HepG2 (cell line): Measurements from ENCODE around the gene IWS1. TPM values are rescaled to one million over a fixed set of nuclear protein-coding genes. Genes with fewer than 3 reads are reported as not detected.

Experiments
- ARHGAP35 ChIP-seq: sonication (generic); formaldehyde crosslinking; IDR thresholded peaks from 2 replicates; pipeline ENCODE4 v1.9.0; 2022; ENCODE audit warnings: mild to moderate bottlenecking, inconsistent platforms, moderate library complexity, missing genetic modification reagents, borderline replicate concordance
- CAMTA2 ChIP-seq: sonication (generic); formaldehyde crosslinking; IDR thresholded peaks from 2 replicates; pipeline ENCODE4 v1.4.0; 2020; ENCODE audit warnings: mild to moderate bottlenecking, missing genetic modification reagents, borderline replicate concordance
- CREB1 ChIP-seq, 2 experiments: fragments of 450-650 bp in 1 of 2; IDR thresholded peaks; 2 replicates each; pipeline ENCODE4 v1.6.1; 2016 to 2017; ENCODE audit warnings: control low read depth in 1 of 2, mild to moderate bottlenecking in 1 of 2, missing compliant biosample characterization in 1 of 2, missing genetic modification characterization in 1 of 2
- HNRNPK ChIP-seq: fragments of 200-400 bp; formaldehyde crosslinking; IDR thresholded peaks from 2 replicates; pipeline ENCODE4 v1.6.1; 2018; ENCODE audit warnings: low read length, low read depth, moderate library complexity, mild to moderate bottlenecking; ENCODE audit not compliant: poor library complexity, severe bottlenecking
- KLF11 ChIP-seq: IDR thresholded peaks from 2 replicates; pipeline ENCODE4 v1.6.1; 2016; ENCODE audit warnings: missing compliant biosample characterization
- MAFG ChIP-seq: sonication (generic); formaldehyde crosslinking; IDR thresholded peaks from 2 replicates; pipeline ENCODE4 v1.5.1; 2020; ENCODE audit warnings: mild to moderate bottlenecking, missing genetic modification reagents
- RARG ChIP-seq: sonication (generic); formaldehyde crosslinking; IDR thresholded peaks from 2 replicates; pipeline ENCODE4 v1.4.0; 2020; ENCODE audit warnings: low read depth, mild to moderate bottlenecking, missing genetic modification reagents
- SMARCC2 ChIP-seq: fragments of 450-650 bp; IDR thresholded peaks from 2 replicates; pipeline ENCODE4 v1.6.1; 2017; ENCODE audit warnings: antibody characterized with exemption, mild to moderate bottlenecking
- SRSF1 ChIP-seq: fragments of 200-400 bp; formaldehyde crosslinking; optimal IDR thresholded peaks from 2 replicates; pipeline ENCODE3; 2017; ENCODE audit warnings: mild to moderate bottlenecking, low read depth, low read length, moderate library complexity
- TSC22D2 ChIP-seq: sonication (generic); formaldehyde crosslinking; IDR thresholded peaks from 2 replicates; pipeline ENCODE4 v1.5.1; 2020; ENCODE audit warnings: missing genetic modification reagents, mild to moderate bottlenecking, borderline replicate concordance
- ZBED4 ChIP-seq: sonication (generic); formaldehyde crosslinking; IDR thresholded peaks from 2 replicates; pipeline ENCODE4 v1.4.0; 2020; ENCODE audit warnings: missing genetic modification reagents, borderline replicate concordance
- ZBTB25 ChIP-seq: IDR thresholded peaks from 2 replicates; pipeline ENCODE4 v1.6.1; 2018; ENCODE audit warnings: missing genetic modification reagents
- ZBTB44 ChIP-seq: sonication (generic); formaldehyde crosslinking; IDR thresholded peaks from 2 replicates; pipeline ENCODE4 v1.4.0; 2020; ENCODE audit warnings: missing genetic modification reagents
- ZNF180 ChIP-seq: sonication (generic); formaldehyde crosslinking; IDR thresholded peaks from 2 replicates; pipeline ENCODE4 v1.4.0; 2020; ENCODE audit warnings: low read depth, missing genetic modification reagents, borderline replicate concordance
- ZNF512B ChIP-seq: sonication (generic); formaldehyde crosslinking; IDR thresholded peaks from 2 replicates; pipeline ENCODE4 v1.5.1; 2020; ENCODE audit warnings: missing genetic modification reagents, mild to moderate bottlenecking, borderline replicate concordance
- ZNF713 ChIP-seq: sonication (generic); formaldehyde crosslinking; IDR thresholded peaks from 2 replicates; pipeline ENCODE4 v1.4.0; 2020; ENCODE audit warnings: mild to moderate bottlenecking, missing genetic modification reagents
- ZNF816 ChIP-seq: sonication (generic); formaldehyde crosslinking; IDR thresholded peaks from 2 replicates; pipeline ENCODE4 v1.8.0; 2022; ENCODE audit warnings: missing genetic modification reagents, mild to moderate bottlenecking, borderline replicate concordance
- ZSCAN25 ChIP-seq: sonication (generic); formaldehyde crosslinking; IDR thresholded peaks from 2 replicates; pipeline ENCODE4 v1.8.0; 2022; ENCODE audit warnings: mild to moderate bottlenecking, missing genetic modification reagents
- ZSCAN29 ChIP-seq: sonication (generic); formaldehyde crosslinking; conservative IDR thresholded peaks from 2 replicates; pipeline ENCODE4 v1.4.0; 2020; ENCODE audit warnings: mild to moderate bottlenecking, missing genetic modification reagents
- polyA plus RNA-seq, 8 experiments: library from polyadenylated mRNA; depleted of rRNA in 3 of 8; stranded (reverse) in 7 of 8; unstranded in 1 of 8; fragments of >200 nt; fragmentation: Illumina TruSeq in 4 of 8; extraction: Trizol in 4 of 8; gene quantifications; 2 replicates each; pipeline versions ENCODE4 v1.2.1 to v1.2.3, GENCODE V29; 2011 to 2016; ENCODE audit warnings: low read depth in 4 of 8, missing spikeins in 1 of 8, mixed read lengths in 1 of 8; ENCODE audit not compliant: insufficient read depth in 1 of 8
- total RNA-seq, 5 experiments: library from RNA; depleted of rRNA; stranded (reverse); fragments of >200 nt; fragmentation: Illumina TruSeq; extraction: Trizol; gene quantifications; 2 replicates each; pipeline ENCODE4 v1.2.3, GENCODE V29; 2016; ENCODE audit warnings: low read depth in 1 of 5

IWS1 gene
- total and polyA plus RNA-seq, 2 of the 13 experiments (the other 11 are each of a cell fraction or from before 2014, with no cell fraction given) = 28.9 to 62.3 TPM

- TF ChIP-seq ZBED4 (CRISPR knock-in tag) (no peak), HNRNPK (no peak), CREB1 (IDR thresholded peaks at IDR 0.05) (no peak), CREB1 (CRISPR knock-in tag; IDR thresholded peaks at IDR 0.05) (no peak), MAFG (CRISPR knock-in tag) (no peak), ZNF180 (CRISPR knock-in tag) (no peak), ZSCAN29 (peak; percentile 68; the same call in 1 of the 2 replicates), SMARCC2 (no peak), KLF11 (CRISPR knock-in tag) (no peak), ZNF713 (CRISPR knock-in tag) (no peak), TSC22D2 (CRISPR knock-in tag) (no peak), ARHGAP35 (CRISPR knock-in tag) (no peak), ZBTB44 (CRISPR knock-in tag) (no peak), ZNF512B (CRISPR knock-in tag) (no peak), ZNF816 (no peak), CAMTA2 (CRISPR knock-in tag) (no peak), RARG (CRISPR knock-in tag) (peak; percentile 62; the same call in 1 of the 2 replicates), ZSCAN25 (CRISPR knock-in tag) (peak; percentile 56; the same call in 1 of the 2 replicates), ZBTB25 (CRISPR knock-in tag) (no peak), SRSF1 (no peak)
Observed at GRCh38 chr2:127453392-127454171, 72.7 kb downstream of the IWS1 start (continued).
